Measurements from ENCODE around the gene SLC13A1. TPM values are rescaled to one million over a fixed set of nuclear protein-coding genes. Genes with fewer than 3 reads are reported as not detected.

SLC13A1 gene
- total RNA-seq, 2 experiments from 2014 or later, result not detected

- DNase-seq, result no peak
- no peaks in the 10 kb centered on the region for H3K4me1 Mint-ChIP-seq
- H3K36me3 Mint-ChIP-seq, result no peaks in the 10 kb centered on the region
- no peak overlapping the region for H3K4me3 Mint-ChIP-seq
- H3K27me3 Mint-ChIP-seq, result no peaks in the 10 kb centered on the region
- H3K27ac Mint-ChIP-seq, result no peak overlapping the region
- no peaks in the 10 kb centered on the region for H3K9me3 Mint-ChIP-seq
These were observed 30.7 kb downstream of the SLC13A1 start for GRCh38 chr7:123169065-123169464.

GRCh38 chr7:123157606-123158005 is 42.2 kb downstream of the SLC13A1 start:
- DNase-seq, result no peak
- Mint-ChIP-seq H3K27me3 (no peaks in the 10 kb centered on the region), H3K27ac (no peak overlapping the region), H3K4me3 (no peak overlapping the region), H3K36me3 (no peaks in the 10 kb centered on the region), H3K9me3 (no peaks in the 10 kb centered on the region), H3K4me1 (no peaks in the 10 kb centered on the region)

GRCh38 chr7:123155571-123155970 is 44.2 kb downstream of the SLC13A1 start:
- H3K4me3 Mint-ChIP-seq, result no peak overlapping the region
- H3K27me3 Mint-ChIP-seq, result no peaks in the 10 kb centered on the region
- DNase-seq, result no peak
- no peaks in the 10 kb centered on the region for H3K36me3 Mint-ChIP-seq
- H3K4me1 Mint-ChIP-seq, result no peaks in the 10 kb centered on the region
- no peak overlapping the region for H3K27ac Mint-ChIP-seq
- no peaks in the 10 kb centered on the region for H3K9me3 Mint-ChIP-seq

GRCh38 chr7:123154231-123154860 is 45.4 kb downstream of the SLC13A1 start:
- Mint-ChIP-seq H3K4me3 (no peak overlapping the region), H3K9me3 (no peaks in the 10 kb centered on the region), H3K36me3 (no peaks in the 10 kb centered on the region), H3K4me1 (no peaks in the 10 kb centered on the region), H3K27me3 (no peaks in the 10 kb centered on the region), H3K27ac (no peak overlapping the region)
- peak; percentile 20 for DNase-seq

GRCh38 chr7:123151443-123151842 is 48.3 kb downstream of the SLC13A1 start:
- Mint-ChIP-seq H3K36me3 (no peaks in the 10 kb centered on the region), H3K27me3 (no peaks in the 10 kb centered on the region), H3K4me1 (no peaks in the 10 kb centered on the region), H3K4me3 (no peak overlapping the region), H3K27ac (no peak overlapping the region), H3K9me3 (no peaks in the 10 kb centered on the region)
- no peak for DNase-seq

- Mint-ChIP-seq H3K27me3 (no peaks in the 10 kb centered on the region), H3K36me3 (no peaks in the 10 kb centered on the region), H3K9me3 (no peaks in the 10 kb centered on the region), H3K4me3 (no peak overlapping the region), H3K4me1 (no peaks in the 10 kb centered on the region), H3K27ac (no peak overlapping the region)
- no peak for DNase-seq
These were observed 51.0 kb downstream of the SLC13A1 start for GRCh38 chr7:123148813-123149212.

- no peaks in the 10 kb centered on the region for H3K9me3 Mint-ChIP-seq
- H3K27me3 Mint-ChIP-seq, result no peaks in the 10 kb centered on the region
- H3K27ac Mint-ChIP-seq, result no peak overlapping the region
- no peak for DNase-seq
- no peaks in the 10 kb centered on the region for H3K4me1 Mint-ChIP-seq
- no peaks in the 10 kb centered on the region for H3K36me3 Mint-ChIP-seq
- H3K4me3 Mint-ChIP-seq, result no peak overlapping the region
These were observed 56.3 kb downstream of the SLC13A1 start for GRCh38 chr7:123143252-123144006.

- Mint-ChIP-seq H3K27me3 (no peaks in the 10 kb centered on the region), H3K27ac (no peak overlapping the region), H3K4me3 (no peak overlapping the region), H3K9me3 (peaks cover 1% of the 10 kb centered on the region), H3K36me3 (no peaks in the 10 kb centered on the region), H3K4me1 (no peaks in the 10 kb centered on the region)
- DNase-seq, result no peak
These were observed 59.2 kb downstream of the SLC13A1 start for GRCh38 chr7:123140561-123140960.

GRCh38 chr7:123135960-123136359 is 63.8 kb downstream of the SLC13A1 start:
- H3K27ac Mint-ChIP-seq, result no peak overlapping the region
- no peaks in the 10 kb centered on the region for H3K4me1 Mint-ChIP-seq
- no peaks in the 10 kb centered on the region for H3K27me3 Mint-ChIP-seq
- no peak for DNase-seq
- no peak overlapping the region for H3K4me3 Mint-ChIP-seq
- peaks cover 1% of the 10 kb centered on the region for H3K9me3 Mint-ChIP-seq
- no peaks in the 10 kb centered on the region for H3K36me3 Mint-ChIP-seq

GRCh38 chr7:123133924-123134323 is 65.8 kb downstream of the SLC13A1 start:
- Mint-ChIP-seq H3K27ac (no peak overlapping the region), H3K4me1 (no peaks in the 10 kb centered on the region), H3K36me3 (no peaks in the 10 kb centered on the region), H3K27me3 (no peaks in the 10 kb centered on the region), H3K9me3 (peaks cover 1% of the 10 kb centered on the region), H3K4me3 (no peak overlapping the region)
- DNase-seq, result no peak

- no peaks in the 10 kb centered on the region for H3K4me1 Mint-ChIP-seq
- no peak overlapping the region for H3K27ac Mint-ChIP-seq
- no peak for DNase-seq
- no peaks in the 10 kb centered on the region for H3K36me3 Mint-ChIP-seq
- peaks cover 1% of the 10 kb centered on the region for H3K9me3 Mint-ChIP-seq
- no peaks in the 10 kb centered on the region for H3K27me3 Mint-ChIP-seq
- no peak overlapping the region for H3K4me3 Mint-ChIP-seq
These were observed 67.8 kb downstream of the SLC13A1 start for GRCh38 chr7:123131961-123132360.

- Mint-ChIP-seq H3K4me3 (no peak overlapping the region), H3K9me3 (peaks cover 1% of the 10 kb centered on the region), H3K4me1 (no peaks in the 10 kb centered on the region), H3K36me3 (no peaks in the 10 kb centered on the region), H3K27ac (no peak overlapping the region), H3K27me3 (no peaks in the 10 kb centered on the region)
- DNase-seq, result no peak
These were observed 68.2 kb downstream of the SLC13A1 start for GRCh38 chr7:123131556-123131955.

GRCh38 chr7:123131140-123131539 is 68.6 kb downstream of the SLC13A1 start:
- no peak overlapping the region for H3K4me3 Mint-ChIP-seq
- DNase-seq, result no peak
- H3K9me3 Mint-ChIP-seq, result no peaks in the 10 kb centered on the region
- no peaks in the 10 kb centered on the region for H3K27me3 Mint-ChIP-seq
- H3K4me1 Mint-ChIP-seq, result no peaks in the 10 kb centered on the region
- H3K36me3 Mint-ChIP-seq, result no peaks in the 10 kb centered on the region
- no peak overlapping the region for H3K27ac Mint-ChIP-seq

GRCh38 chr7:123126691-123127090 is 73.1 kb downstream of the SLC13A1 start:
- H3K9me3 Mint-ChIP-seq, result no peaks in the 10 kb centered on the region

GRCh38 chr7:123126171-123126570 is 73.6 kb downstream of the SLC13A1 start:
- DNase-seq, result no peak

More at GRCh38 chr7:123126691-123127090, 73.1 kb downstream of the SLC13A1 start:
- Mint-ChIP-seq H3K27me3 (no peaks in the 10 kb centered on the region), H3K27ac (no peak overlapping the region), H3K4me3 (no peak overlapping the region), H3K4me1 (no peaks in the 10 kb centered on the region), H3K36me3 (no peaks in the 10 kb centered on the region)
- no peak for DNase-seq

GRCh38 chr7:123125231-123125630 is 74.5 kb downstream of the SLC13A1 start:
- Mint-ChIP-seq H3K27me3 (no peaks in the 10 kb centered on the region), H3K4me1 (no peaks in the 10 kb centered on the region), H3K27ac (no peak overlapping the region), H3K36me3 (no peaks in the 10 kb centered on the region), H3K4me3 (no peak overlapping the region), H3K9me3 (no peaks in the 10 kb centered on the region)
- no peak for DNase-seq

More at GRCh38 chr7:123126171-123126570, 73.6 kb downstream of the SLC13A1 start:
- no peaks in the 10 kb centered on the region for H3K27me3 Mint-ChIP-seq
- no peak overlapping the region for H3K4me3 Mint-ChIP-seq
- H3K27ac Mint-ChIP-seq, result no peak overlapping the region
- no peaks in the 10 kb centered on the region for H3K9me3 Mint-ChIP-seq
- no peaks in the 10 kb centered on the region for H3K4me1 Mint-ChIP-seq
- no peaks in the 10 kb centered on the region for H3K36me3 Mint-ChIP-seq

Measured in activated naive CD8-positive, alpha-beta T cell treated with anti-CD3 and anti-CD28 coated beads for 36 hours (primary cell).